ENCODE results near the gene CHRDL1. TPM values are rescaled to one million over a fixed set of nuclear protein-coding genes. Genes with fewer than 3 reads are reported as not detected.

The CHRDL1 gene
- polyA plus RNA-seq, 3 donors, result 11.0 to 14.7 (median 11.3) TPM

DNA sequence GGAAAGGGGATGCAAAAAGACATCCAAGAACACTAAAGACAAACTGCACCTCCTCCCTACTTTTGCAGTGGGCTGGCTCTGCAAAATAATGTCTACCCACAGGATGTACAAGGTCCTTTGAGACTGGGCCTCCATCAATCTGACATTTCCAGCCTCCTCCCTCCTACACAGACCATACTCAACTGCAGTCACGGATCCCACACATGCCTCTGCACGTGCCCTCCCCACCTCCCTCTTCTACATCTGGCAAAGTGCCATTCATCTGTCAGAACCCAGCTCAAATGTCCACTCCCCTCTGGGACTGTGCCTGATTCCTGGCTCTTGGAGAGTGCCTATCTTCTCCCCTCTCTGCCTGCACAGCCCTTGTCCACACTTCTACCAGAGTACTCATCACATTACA, 50.3 kb downstream of the CHRDL1 start:
- DNase-seq (ENCODE audit: low read depth in 3 of 3, low spot score in 2 of 3), result no peak

DNA sequence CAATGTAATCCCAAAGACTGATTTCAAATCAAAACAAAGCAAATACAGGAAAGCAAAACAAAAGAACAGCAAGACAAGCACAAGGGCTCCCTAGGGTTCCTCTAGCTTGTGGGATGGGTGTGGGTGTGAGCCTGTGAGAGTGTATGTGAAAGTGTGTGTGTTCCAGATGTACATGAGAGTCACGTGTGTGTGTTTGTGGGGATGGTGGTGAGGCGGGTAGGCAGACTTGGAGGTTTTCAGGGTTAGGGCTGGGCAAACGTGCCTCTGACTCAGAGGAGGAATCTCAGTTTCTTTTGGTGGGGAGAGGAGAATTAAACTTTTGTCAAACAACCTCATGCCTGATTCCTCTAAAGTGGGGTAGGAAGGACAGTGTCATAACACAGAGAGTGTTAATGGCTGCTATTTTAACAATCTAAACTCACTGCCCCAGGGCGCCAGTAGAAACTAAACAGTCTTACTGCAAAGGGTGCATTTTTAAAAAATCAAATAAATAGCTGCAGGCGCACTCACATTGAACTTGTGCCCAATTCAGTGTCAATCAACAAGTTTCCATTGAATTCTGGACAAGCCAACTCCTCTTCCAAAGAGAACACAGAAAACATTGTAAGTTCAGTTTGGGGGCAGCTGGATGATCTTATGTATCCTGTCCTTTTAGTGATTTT, 51.8 kb downstream of the CHRDL1 start:
- no peak for DNase-seq (ENCODE audit: low read depth in 3 of 3, low spot score in 2 of 3)

DNA sequence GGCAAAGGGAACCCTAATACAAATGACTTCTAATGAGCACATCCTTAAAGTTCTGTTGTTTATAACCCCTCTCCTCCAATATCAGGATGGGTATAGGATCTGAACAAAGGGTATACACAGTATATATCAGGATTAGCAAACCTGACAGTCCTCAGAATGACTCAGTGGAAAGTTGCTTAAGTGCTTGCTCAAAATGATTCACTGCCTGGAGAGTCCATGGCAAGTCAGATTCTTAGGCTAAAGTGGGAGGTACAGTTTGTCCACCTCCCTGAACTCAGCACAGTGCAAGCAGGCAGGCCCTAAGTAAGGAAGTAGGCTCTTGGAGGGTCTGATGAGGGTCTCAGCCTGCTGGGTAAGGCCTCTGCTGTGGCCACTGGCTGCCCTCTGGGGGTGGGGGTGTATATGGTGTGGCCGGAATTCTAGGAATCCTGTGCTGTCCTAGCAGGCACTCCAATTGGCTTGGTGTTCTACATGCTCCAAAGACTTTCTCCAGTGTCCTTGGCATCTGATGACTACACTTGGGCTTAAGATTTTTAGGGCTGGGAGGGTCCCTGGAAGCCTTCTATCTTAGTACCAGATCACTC, 54.3 kb downstream of the CHRDL1 start:
- no peak for DNase-seq (ENCODE audit: low read depth in 3 of 3, low spot score in 2 of 3)

DNA sequence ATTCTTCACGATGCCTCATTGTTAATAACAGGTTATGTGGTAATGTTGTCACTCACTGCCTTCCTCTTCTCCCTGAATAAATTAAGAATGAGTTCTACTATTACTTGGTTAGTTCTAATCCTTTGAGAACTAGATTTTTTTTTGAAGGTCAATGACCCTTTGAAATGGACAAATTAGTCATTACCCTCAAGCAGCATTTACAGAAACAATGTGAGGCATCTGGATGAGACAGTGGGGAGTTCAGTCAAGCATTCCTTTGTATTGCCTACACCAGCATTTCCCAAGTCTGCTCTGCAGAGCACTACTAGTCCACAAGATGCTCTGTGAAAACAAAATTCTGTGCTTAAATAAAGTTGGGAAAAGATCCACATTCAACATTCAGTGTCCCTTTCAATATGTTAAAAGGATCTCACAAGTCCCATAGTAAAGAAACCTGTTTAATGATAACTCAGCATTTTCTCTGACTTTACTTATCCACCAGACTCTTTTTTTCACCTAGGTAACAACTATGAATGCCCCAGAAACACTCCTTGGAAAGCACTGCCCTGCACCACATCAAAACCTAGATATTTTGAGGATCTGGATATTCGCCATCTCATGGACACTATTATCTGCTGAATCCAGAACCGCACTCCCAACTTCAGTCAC, 60.6 kb downstream of the CHRDL1 start:
- DNase-seq (ENCODE audit: low read depth in 3 of 3, low spot score in 2 of 3), result no peak

DNA sequence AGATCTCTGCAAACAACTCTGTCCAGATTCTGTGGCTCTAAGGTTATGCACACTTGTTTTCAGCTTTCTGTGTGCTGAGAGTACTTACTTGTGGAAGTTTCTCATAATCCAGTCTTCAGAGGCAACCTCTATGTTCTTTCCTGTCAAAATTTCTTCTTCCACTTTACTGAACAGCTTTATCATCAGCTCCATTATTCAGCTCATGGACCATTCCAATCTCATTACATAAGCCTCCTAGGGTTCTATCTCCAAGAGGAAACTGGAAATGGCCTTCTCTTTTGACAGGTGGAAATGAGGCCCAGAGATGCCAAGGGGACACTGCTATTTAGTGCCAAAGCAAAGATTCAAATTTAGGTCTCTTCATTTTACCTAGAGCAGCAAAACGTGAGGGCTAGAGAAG, 61.3 kb downstream of the CHRDL1 start:
- DNase-seq (ENCODE audit: low read depth in 3 of 3, low spot score in 2 of 3), result no peak

DNA sequence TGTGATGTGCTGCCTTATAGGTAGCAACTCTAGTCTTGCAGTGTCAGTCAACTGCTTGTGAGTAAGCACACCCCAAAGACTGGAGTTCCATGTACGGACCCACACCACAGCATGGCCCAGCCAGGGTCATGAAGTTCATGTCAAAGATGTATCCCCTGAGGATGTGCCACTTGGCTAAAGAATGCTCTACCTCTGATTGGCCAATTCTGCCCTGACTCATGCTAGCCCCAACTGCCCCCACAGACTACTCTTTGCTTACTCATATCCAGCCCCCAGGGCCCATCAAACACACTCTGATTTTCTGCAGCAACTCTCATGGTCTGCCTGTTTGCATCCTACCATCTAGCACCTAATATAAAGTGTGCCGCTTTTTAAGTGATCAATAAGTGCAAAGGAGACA, 62.5 kb downstream of the CHRDL1 start:
- no peak for DNase-seq (ENCODE audit: low read depth in 3 of 3, low spot score in 2 of 3)

DNA sequence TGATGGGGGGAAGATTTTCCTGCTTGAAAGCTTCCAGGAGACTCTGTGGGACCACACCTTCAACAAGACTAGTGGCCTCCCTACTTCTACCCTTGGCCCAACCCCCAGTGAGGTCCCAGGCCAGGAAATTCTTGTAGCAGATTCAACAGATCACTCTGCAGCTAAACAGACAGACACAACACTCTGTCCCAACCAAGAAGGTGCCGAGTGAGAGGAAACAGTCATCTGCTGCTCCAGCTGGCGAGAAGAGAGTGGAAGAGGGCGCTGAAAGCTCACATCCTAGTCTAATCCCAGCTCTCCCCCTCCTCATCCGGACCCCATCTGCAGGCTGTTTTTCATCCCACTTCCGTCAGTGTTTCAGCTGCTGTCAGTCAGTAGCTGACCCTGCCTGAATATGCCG, 63.4 kb downstream of the CHRDL1 start:
- no peak for DNase-seq (ENCODE audit: low read depth in 3 of 3, low spot score in 2 of 3)

DNA sequence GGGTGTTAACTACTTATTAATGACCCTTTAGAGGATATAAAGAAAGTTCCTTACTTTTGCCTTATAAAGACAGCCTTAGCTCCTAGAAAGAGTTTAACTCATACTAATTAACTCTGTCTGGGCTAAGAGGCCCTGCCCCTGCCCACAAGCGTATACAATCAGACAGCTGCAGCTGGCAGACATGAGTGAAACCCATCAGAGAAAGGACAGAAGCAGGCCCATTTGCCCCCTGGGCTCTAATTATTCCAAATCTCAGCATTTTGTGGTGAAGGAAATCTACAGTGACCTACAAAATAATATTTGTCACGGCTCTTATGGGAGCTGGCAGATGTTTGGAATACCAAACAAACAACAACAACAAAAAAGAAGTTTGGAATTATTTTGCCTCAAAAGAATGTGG, 71.8 kb downstream of the CHRDL1 start:
- no peak for DNase-seq (ENCODE audit: low read depth in 3 of 3, low spot score in 2 of 3)

DNA sequence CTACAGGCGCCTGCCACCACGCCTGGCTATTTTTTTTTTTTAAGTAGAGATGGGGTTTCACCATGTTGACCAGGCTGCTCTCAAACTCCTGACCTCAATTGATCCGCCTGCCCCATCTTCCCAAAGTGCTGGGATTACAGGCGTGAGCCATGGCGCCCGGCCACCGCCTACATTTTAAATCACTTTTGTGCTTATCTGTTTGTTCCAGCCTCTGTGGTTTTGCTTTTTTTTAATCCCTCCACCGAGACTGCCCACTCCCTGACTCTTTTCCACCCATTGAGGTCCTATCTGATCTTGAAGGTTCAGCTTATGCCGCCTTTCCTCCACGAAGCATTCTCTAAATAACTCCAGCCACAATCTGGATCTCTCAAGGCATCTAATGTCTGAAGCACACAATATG, 73.5 kb downstream of the CHRDL1 start:
- DNase-seq (ENCODE audit: low read depth in 3 of 3, low spot score in 2 of 3), result no peak

DNA sequence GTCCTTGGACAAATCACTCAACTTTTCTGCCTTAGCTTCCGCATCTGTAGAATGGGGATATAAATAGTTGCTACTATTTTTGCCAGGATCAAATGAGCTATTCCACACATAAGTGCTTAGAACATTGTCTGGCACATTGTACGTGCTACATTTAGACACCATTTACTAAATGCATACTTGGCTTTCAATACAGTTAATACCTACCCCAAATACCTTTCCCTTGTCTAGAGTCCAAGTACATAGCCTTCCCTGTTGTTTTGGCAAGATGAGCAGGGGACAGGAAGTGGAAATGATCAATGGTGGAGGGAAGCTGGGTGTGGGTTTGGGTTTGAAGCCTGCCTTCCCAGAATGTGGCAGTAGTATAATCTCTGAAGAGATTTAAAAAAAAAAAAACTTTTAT, 82.0 kb downstream of the CHRDL1 start:
- no peak for DNase-seq (ENCODE audit: low read depth in 3 of 3, low spot score in 2 of 3)

DNA sequence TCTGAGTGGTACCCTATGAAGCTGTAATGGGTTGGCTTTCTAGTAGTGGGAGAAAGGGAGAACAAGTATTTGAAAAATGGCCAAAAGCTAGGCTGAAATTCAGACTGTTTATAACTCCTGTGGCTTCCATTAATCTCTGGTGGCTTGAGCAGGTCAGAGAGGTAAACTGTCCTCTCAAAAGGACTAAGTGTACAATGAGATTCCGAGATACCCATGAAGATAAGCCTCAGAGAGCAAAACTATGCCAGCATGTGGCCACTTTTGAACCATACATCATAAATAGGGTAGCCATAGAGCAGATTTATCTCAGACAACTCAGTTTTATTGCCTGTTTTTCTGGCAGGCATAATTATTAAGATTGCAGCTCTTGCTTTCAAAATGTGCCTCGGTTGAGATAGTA, 89.2 kb downstream of the CHRDL1 start:
- no peak for DNase-seq (ENCODE audit: low read depth in 3 of 3, low spot score in 2 of 3)

DNA sequence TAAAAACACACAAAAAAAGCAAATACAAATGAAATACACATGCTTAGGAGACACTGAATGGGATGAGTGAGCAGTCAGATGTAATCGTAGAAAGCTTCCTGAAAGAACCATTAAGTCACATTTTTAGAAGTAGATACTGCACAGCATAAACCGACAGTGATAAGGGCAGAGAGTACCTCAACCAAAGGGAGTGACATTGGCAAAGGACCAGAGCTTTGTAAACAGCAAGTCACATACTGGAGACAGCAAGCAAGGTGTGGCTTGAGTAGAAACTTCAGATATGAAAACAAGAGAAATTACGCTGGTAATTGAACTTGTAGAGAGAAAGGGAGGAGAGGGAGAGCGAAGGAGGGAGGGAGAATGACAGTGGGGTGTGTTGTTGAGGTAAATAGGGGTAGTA, 92.0 kb downstream of the CHRDL1 start:
- no peak for DNase-seq (ENCODE audit: low read depth in 3 of 3, low spot score in 2 of 3)

DNA sequence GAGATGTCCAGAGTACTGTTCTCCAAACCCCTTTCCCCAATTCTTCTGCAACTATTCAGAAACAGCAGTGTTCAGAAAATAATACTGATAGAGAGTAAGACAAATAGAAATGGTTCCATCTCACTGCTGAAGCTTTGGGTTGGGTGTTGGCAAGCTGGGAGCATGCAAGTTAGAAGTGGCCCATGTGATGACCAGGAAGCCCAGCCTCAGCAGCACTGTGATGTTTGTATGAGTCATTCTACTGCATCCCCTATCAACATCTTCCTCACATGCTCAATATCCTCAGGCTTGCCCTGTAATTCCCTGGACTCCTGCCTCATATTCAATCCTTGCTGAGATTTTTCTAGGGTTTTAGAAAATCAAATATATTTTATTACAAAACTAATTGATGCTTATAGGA, 96.5 kb downstream of the CHRDL1 start:
- DNase-seq (ENCODE audit: low read depth in 3 of 3, low spot score in 2 of 3), result no peak

DNA sequence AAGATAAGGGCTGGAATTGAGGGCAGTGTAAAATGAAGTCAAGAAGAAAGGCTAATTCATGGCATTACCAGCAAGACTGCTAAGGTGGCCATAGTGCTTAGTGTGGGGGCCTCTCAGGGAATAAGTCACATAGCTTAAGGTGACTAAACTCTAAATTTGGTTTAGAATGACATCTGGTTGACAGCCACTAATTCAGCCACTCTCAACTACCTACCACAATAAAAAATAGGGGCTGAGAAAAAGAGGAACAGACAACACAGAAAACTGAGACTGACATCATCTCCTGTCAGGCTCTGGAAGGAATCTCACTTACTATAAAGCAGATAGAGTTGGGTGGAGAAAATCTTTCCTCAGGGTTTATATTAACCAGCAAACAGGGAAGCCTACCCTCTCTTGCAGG, 96.9 kb downstream of the CHRDL1 start:
- DNase-seq (ENCODE audit: low read depth in 3 of 3, low spot score in 2 of 3), result no peak

DNA sequence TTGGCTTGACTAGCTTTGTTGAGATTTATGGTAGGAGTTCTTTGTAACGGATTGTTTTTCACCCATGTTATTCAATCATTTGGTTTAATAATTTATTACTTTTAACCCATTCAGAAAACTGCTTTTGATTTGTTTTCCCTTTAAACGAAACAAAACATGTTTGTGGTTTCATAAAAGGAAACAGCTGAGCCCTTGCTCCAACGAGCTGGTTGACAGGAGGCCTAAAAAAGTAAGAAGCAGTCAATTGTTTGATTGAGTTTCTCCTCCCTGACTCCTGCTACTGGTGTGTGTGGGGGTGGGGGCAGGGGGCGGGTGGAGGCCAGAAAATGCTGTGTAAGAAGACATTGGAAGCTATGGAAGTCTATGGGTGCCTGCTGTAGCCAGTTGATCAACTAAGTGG, 102.8 kb downstream of the CHRDL1 start:
- no peak for DNase-seq (ENCODE audit: low read depth in 3 of 3, low spot score in 2 of 3)

DNA sequence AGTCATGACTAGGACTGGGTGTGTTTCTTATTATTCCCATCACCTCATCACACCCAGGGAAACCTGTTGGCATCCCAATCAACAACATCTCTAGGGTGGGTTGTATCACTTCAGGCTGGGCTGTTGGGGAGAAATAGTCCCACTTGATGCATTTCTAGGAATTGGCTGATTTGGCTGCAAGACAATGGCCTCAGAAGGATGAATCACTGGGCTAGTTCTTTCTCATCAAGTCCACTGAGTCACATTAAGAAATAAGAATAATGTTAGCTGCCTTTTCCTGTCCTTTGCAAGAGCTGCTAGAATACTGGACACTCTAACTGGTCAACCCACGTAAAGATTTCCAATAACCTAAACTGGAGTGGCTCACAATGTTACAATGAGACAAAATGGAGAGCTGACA, 104.2 kb downstream of the CHRDL1 start:
- no peak for DNase-seq (ENCODE audit: low read depth in 3 of 3, low spot score in 2 of 3)

DNA sequence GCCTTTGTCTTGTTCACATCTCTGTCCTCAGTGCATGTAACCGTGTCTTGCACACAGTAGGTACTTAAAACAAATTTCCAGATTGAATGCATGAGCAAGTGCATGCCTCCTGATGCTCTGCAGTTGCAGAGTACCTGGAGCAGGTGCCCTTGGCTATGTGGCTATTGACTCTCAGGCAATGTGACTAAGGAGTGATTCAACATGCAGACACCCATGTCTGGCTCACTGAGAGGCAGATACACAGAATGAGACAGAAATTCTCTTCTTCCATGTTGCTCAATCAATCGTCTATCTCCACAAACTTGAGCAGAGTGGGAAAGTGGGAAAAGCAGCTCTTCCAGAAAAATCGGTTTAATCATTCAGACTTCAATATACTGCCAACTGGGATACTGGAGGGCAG, 111.0 kb downstream of the CHRDL1 start:
- DNase-seq (ENCODE audit: low read depth in 3 of 3, low spot score in 2 of 3), result no peak

DNA sequence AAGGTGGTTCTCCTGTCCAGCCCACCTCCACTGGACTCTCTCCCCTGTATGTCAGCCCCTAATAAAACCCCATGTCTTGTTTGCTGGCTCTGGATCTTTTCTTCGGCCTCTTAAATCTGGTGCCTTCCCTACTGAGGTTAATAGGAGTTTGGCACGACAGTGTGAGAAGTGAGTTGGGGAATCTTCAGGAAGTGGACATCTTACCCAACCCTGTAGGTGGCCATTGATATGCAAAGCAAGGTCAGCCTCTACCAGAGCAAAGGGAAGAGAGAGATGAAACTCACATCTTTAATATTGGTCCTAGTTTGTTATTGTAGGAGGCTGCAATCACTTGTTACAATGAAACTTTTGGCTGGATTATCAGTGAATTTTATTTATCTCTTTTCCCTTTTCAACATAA, 111.7 kb downstream of the CHRDL1 start:
- no peak for DNase-seq (ENCODE audit: low read depth in 3 of 3, low spot score in 2 of 3)

DNA sequence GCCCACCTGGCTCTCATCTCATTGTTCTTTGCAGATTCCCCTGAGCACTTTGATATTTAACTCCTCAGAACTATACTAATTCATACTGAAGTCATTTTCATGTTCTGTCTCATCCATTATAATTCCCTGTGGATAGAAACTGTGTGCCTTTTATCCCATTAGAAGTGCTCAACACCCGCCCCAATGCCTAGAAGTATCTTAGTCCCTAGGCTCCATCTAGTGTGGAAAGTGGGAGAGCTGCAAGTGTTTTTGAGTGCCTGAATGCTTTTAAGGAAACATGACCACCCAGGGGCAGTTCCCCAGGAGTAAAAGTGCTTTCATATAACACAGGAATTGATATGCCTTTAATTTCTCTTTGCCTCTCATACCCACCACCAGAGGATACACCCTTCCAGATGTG, 117.0 kb downstream of the CHRDL1 start:
- no peak for DNase-seq (ENCODE audit: low read depth in 3 of 3, low spot score in 2 of 3)

DNA sequence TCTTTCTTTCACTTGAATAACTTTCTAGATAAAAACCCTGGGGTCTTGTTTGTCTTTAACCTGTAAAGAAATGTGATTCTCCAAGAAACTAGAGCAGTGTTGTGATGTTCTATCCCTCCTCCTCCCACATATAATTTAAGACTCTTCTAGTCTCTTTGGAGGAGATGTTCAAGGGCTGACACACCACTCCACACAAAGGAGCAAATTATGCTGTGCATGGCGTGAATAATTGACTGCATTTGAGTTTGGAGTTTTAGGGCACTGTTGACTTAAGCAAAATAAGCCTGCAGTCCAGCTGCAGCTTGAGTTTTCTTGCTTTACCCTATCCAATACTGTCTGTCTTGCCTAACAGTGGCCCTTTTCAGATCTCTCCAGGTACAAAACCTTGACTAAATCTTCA, 119.7 kb downstream of the CHRDL1 start:
- no peak for DNase-seq (ENCODE audit: low read depth in 3 of 3, low spot score in 2 of 3)

DNA sequence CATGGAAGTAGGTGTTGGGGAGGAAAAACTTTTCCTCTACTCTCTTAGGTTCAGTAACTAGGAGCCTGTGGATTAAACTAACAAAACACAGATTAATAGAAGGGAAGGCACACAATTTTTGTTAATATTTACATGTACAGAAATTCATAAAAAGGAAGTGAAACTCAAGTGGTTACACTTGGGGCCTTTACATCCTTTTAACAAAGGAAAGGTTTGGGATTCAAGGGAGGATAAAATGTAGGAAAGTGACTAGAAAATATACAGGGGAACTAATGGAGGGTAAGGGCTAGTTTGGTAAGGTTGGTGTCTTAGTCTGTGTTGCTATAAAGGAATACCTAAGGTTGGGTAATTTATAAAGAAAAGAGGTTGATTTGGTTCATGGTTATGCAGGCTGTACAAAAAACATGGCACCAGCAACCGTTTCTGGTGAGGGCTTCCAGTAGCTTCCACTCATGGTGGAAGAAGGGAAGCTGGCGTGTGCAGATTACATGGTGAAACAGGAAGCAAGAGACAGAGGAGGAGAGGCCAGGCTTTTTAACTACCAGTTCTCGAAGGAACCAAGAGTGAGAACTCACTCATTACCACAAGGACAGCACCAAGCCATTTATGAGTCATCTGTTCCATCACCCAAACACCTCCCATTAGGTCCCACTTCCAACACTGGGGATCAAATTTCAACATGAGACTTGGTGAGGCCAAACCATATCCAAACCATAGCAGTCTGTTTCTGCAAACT, 124.4 kb downstream of the CHRDL1 start:
- DNase-seq (ENCODE audit: low read depth in 3 of 3, low spot score in 2 of 3), result no peak

DNA sequence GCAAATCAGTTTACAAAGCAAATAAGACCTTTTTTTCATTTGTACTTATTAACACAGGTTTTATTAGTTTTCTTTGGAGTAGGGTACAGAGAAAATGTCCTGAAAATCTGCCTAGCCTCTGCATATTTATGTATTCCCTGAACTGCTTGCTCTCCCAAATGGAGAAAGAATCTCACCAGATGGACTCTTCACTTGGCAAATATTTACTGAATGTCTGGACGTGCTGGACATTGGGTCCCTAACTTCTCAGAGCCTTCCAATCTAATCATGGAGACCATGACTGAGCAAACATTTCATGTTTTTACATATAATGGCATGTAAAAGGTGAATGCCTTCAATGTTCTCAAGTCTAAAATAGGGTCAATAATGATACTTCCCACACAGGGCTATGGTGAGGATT, 126.0 kb downstream of the CHRDL1 start:
- no peak for DNase-seq (ENCODE audit: low read depth in 3 of 3, low spot score in 2 of 3)
